NCI-H2029 treated with DMSO at 0.1 percent for 48 hours (cell line): ENCODE results near the gene SPNS2.

Experiments
- DNase-seq: peaks from one replicate; lab custom pipeline; 2025; lab: John Stamatoyannopoulos, UW

SPNS2 gene

DNA sequence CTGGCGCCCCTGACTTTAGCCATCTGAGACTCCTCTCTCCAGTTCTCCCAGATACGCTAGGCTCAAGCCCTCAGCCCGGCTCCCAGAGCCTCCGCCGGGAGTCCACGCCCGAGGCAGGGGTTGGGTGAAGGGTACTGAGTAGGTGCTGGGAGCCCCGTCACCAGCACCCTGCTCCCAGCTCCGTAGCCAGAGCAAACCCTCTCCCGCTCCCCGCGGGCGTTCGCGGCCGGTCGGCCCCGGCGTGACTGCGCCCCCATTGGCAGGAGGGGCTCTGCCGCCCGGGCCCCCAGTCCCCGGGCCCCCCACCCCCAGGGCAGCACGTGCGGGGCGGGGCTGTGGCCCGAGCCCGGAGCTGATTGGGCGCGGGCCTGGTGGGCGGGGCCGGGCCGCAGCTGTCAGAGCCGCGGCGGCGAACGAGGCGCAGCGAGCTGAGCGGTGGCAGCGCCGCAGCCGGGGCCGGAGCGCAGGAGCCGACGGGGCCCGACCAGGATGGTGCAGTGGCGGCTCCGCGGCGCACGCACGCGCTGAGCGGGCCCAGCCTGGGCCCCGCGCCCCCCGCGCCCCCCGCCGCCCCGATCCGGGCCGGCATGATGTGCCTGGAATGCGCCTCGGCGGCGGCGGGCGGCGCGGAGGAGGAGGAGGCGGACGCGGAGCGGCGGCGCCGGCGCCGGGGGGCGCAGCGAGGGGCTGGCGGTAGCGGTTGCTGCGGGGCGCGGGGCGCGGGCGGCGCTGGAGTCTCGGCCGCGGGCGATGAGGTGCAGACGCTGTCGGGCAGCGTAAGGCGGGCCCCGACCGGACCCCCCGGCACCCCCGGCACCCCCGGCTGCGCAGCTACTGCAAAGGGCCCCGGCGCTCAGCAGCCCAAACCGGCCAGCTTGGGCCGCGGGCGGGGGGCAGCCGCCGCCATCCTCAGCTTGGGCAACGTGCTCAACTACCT is at the start of gene SPNS2:
TSS of gene SPNS2 (plus strand) at position 421 of the 937 bp plus-strand sequence. CDS start at position 588, 167 bp downstream.
- no peak for DNase-seq

GRCh38 chr17:4449736-4450135 is 48.9 kb upstream of the SPNS2 start:
- no peak for DNase-seq

- DNase-seq: no peak
These were observed 47.9 kb upstream of the SPNS2 start for GRCh38 chr17:4450710-4451316.

DNA sequence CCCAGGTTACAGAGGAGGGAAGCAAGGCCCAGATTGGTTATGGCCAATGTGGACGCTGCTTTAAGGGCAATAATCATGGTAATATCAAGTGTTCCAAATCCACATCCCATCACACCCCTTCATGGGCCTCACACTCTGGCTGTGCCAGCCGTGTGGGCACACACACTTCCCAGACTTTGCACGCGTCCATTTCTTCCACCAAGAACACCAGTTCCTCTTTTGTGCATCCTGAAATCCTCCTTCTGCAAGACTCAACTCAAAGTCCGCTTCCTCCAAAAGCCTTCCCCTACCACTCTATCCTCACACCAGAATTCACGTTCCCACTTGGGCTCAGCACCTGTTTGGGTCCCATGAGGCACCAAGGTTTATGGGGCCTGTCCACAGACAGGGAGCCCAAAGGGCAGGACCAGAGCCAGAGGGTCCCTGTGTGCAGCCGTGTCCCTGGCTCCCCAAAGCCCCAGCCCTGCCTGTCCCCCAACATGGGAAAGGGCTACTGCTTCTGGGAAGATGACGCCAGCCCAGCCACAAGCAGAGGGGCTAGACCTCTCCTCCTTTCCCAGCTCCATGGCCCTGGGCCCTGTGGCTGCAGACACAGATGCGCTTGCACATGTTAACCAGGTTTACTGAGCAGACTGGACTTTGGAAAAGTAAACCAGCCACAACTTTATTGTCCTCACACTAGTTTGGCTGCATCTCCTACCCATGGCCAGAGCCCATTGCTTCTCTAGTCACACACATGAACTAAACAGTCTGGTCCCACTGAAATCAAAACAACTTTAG is 44.7 kb upstream of the SPNS2 start:
- no peak for DNase-seq

- DNase-seq: no peak
These were observed 38.0 kb upstream of the SPNS2 start for GRCh38 chr17:4460661-4461060.

DNA sequence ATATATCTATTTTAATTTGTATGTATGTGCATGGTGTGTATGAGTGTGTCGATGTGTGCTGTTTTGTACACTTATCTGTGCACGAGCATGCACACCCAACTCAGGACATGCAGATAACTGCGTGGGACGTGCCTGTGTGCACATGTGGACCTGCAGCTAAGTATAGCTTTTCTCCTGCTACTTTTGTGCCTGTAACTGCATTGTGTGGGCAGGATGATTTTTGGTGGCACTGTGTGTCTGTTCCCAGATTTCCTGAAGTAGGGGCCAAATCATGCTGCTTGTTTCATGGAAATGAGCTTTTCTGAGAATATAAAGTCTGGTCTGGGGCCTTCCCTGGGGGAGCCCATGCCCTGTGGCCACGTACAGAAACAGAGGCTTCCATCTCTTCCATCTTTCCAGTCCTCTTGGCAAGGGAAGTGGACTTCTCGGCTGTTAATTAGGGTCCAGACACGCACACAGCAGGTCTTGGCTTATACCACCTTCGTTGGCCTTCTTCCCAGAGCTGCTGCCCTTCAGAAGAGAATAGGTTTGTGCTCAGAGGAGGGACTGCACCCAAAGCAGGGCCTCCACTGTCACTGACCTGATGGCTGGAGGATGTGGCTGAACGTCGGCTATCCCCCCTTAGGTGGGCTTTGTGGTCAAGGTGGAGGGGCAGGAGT is 34.7 kb upstream of the SPNS2 start:
- no peak for DNase-seq

GRCh38 chr17:4465786-4466185 is 32.9 kb upstream of the SPNS2 start:
- DNase-seq: no peak

GRCh38 chr17:4467287-4467686 is 31.4 kb upstream of the SPNS2 start:
- DNase-seq: no peak

GRCh38 chr17:4469552-4469951 is 29.1 kb upstream of the SPNS2 start:
- no peak for DNase-seq

- no peak for DNase-seq
These were observed 26.4 kb upstream of the SPNS2 start for GRCh38 chr17:4472286-4472685.

GRCh38 chr17:4474093-4474492 is 24.6 kb upstream of the SPNS2 start:
- DNase-seq: no peak

DNA sequence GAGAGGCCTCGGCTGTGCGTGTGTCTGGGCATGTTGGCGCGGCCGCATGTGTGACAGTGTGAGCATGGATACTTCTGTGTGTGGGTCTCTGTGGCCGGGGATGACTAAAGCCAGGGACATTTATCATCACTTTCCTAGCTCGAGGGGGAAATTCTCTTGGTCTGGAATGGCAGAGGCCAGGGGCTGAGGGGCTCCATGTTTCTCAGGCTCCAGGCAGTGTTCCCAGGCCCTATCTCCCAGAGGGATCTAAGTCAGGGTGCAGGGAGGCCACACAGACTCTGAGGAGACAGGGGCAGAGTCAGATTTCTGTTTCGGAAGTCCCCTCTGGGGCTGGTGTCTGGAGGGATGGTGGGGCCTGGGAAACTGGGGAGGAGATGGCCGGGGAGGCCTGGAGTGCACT is 23.7 kb upstream of the SPNS2 start:
- no peak for DNase-seq

DNA sequence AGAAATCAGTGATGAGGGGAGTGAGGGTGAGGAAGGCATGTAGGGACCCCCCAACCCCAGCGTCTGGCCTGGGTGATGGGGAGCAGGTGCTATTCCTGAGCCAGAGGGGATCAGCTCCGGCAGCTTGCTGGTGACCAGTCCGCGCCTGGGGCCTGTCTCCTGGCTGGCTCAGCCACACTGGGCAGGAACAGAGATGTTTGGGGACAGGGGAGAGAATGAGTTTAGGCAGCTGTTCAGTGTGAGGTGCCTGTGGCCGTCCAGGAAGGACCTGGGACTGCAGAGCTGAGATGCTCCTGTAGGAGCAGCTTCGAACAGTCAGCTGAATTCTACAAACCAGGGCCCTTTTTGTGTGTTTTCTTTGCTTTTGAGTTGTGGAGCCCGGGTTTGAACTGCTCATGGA is 23.2 kb upstream of the SPNS2 start:
- no peak for DNase-seq

DNA sequence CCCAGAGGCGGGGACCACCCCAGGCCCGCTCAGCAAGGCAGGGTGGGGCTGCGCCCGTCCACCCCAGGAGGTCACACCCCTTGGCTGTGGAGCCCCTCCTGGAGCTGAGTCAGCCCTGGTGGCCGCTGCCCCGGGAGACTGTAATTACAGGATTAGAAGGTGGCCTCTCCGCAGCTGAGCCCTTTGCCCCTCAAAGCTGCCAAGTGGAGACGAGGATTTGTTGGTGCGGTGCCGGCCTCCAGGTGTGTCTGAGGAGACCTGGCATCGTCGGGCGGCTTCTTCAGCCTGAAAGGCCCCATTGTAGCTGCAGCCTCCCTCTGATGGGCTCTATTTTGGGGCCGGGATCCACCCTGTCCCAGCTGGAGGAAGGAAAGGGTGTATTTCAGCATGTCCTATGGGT is 22.7 kb upstream of the SPNS2 start:
- no peak for DNase-seq

- no peak for DNase-seq
These were observed 22.1 kb upstream of the SPNS2 start for GRCh38 chr17:4476511-4477070.

DNA sequence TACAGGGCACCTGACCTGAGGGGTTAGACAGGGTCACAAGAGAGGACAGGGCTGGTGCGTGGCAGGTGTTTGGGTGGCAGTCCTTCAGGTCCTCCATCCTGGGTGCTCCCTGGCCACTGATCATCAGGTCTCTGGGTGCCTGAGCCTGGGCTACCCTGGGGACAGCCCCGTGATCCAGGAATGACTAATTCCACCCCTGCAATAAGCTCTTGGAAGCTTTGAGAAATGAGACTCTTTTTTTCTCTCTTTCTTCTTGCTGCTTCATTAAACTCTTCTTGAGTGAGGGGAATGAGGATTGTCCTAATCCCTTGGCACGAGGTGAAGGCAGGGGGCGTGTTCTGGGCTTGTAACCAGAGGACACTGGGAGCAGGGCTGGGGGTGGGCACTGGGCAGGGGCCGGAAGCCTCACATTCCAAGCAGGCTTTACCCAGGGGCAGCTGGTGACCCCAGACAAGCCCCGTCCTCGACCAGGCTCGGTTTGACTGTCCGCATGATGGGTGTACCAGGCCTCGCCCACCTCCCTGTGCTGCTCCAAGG is 21.4 kb upstream of the SPNS2 start:
- no peak for DNase-seq

DNA sequence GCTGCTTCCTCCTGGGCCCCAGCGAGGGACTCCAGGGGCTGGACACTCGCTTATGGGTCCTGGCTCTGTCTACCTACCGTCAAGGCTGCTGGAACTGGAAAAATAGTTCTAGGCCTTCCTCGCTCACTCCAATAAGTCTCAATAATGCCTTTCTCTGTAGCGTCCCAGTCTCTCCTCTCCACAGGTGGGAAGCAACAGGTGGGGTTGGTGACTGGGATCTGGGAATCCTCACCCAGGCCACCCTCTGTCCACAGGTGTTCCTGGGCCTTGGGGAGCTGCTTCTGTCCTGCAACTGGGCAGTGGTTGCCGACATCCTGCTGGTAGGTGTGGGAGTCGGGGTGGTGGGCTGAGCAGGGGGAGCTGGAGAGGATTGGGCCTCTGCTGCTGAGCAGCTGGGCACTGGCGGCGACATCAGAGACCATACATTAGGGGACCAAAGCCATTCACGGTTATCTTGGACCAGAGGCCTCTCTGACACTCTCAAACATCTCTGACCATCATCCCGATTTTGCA is 20.3 kb upstream of the SPNS2 start:
- no peak for DNase-seq

DNA sequence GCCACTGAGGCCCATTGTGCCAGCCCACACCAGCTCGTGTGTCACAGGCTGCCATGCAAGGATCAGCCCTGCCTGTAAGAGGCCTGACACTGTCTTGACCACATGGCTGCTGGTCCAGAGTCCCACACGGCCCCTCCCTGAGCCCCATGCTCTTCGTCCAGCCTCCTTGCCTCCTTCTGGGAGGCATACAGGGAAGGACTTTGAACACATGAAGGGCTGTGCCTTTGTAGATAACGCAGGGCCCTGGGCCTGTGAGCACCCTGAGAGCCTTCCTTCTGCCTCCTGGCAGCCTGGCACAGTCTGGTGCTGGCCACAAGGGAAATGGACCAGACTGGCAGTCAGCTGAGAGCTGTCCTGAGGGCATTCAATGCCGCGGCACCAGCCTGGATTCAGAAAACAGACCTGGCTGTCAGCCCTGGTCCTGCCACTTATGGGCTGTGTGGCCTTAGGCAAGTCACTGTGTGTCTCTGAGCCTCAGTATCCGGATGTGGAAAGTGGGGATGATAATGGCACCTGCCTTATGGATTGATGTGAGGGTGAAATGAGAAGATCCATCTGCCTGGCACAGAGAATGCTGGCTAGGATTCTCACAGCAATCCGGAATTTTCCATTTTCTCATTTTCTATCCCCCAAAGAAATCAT is 19.2 kb upstream of the SPNS2 start:
- DNase-seq: no peak

GRCh38 chr17:4479982-4480751 is 18.5 kb upstream of the SPNS2 start:
- DNase-seq: no peak
